Mucosa of descending colon (tissue), 3 donors: ENCODE results near the gene EPGN. TPM values are rescaled to one million over a fixed set of nuclear protein-coding genes. Genes with fewer than 3 reads are reported as not detected.

ENCODE experiments used
- ATAC-seq: fragments of 200-7000 bp; cut with Tn5 transposase; one replicate; pipeline ENCODE4 v1.9.1; 2020; ENCODE audit warnings: mild to moderate bottlenecking, moderate library complexity
- DNase-seq, 3 donors: peaks; one replicate each; pipeline ENCODE4 v3.0.0-alpha.2; 2020
- H3K36me3 ChIP-seq: fragments of 200-600 bp; one replicate; pipeline ENCODE4 v1.8.0; 2021; ENCODE audit warnings: low read depth, mild to moderate bottlenecking
- H3K4me1 ChIP-seq: fragments of 200-600 bp; one replicate; pipeline ENCODE4 v1.8.0; 2021; ENCODE audit warnings: low read depth, mild to moderate bottlenecking
- H3K4me3 ChIP-seq: fragments of 200-600 bp; one replicate; pipeline ENCODE4 v1.8.0; 2021; ENCODE audit warnings: mild to moderate bottlenecking
- H3K9me3 ChIP-seq: fragments of 200-600 bp; one replicate; pipeline ENCODE4 v1.8.0; 2021; ENCODE audit warnings: mild to moderate bottlenecking
- CTCF ChIP-seq: fragments of 200-600 bp; IDR thresholded peaks from one replicate; pipeline ENCODE4 v1.8.0; 2022; ENCODE audit warnings: antibody characterized with exemption, mild to moderate bottlenecking
- intact Hi-C, 2 donors: fragments of 100-400 bp; cut with DNase I in 1 of 2; cut with micrococcal nuclease in 1 of 2; formaldehyde crosslinking; loops; one replicate each; pipeline versions ENCODE4 v1.11.0 to v1.11.1; 2022; cut with DNase I, micrococcal nuclease
- total RNA-seq, 3 donors: library from RNA; stranded (reverse); fragmentation: NEBNext Ultra II Directional in 2 of 3; extraction: Animal tissue kit (Norgen Biotek cat#: 25700) in 2 of 3; gene quantifications; one replicate each; pipeline versions ENCODE4 v1.2.1 to v1.2.4, GENCODE V29; 2021 to 2023
- donor health status: DM: no; HTN: no; CAD: no; lungs with moderate emphysema.
- donor health status: DM: no; HTN: no; CAD: no.
- donor health status: DM: no; HTN: yes; CAD: no.

The EPGN gene
- total RNA-seq, 3 donors from 2014 or later: not detected

GRCh38 chr4:74330295-74330750, 22.1 kb downstream of the EPGN start:
- TF ChIP-seq CTCF: no peak
- no peak for ATAC-seq
- Histone ChIP-seq H3K36me3 (no peaks in the 10 kb centered on the region), H3K4me1 (no peaks in the 10 kb centered on the region), H3K9me3 (no peaks in the 10 kb centered on the region), H3K4me3 (no peak overlapping the region)
- DNase-seq: no peak
- intact Hi-C loops: no loop called here

- no peaks in the 10 kb centered on the region for H3K36me3 ChIP-seq
- no peak for DNase-seq
- intact Hi-C loops: no loop called here
- no peak overlapping the region for H3K4me3 ChIP-seq
- no peak for ATAC-seq
- H3K9me3 ChIP-seq: no peaks in the 10 kb centered on the region
- H3K4me1 ChIP-seq: no peaks in the 10 kb centered on the region
- no peak for TF ChIP-seq CTCF
Observed at GRCh38 chr4:74331252-74331651, 23.0 kb downstream of the EPGN start.

- H3K9me3 ChIP-seq: no peaks in the 10 kb centered on the region
- TF ChIP-seq CTCF: no peak
- intact Hi-C loops: no loop called here
- H3K4me3 ChIP-seq: no peak overlapping the region
- DNase-seq (no peak), ATAC-seq (no peak)
- H3K4me1 ChIP-seq: no peaks in the 10 kb centered on the region
- no peaks in the 10 kb centered on the region for H3K36me3 ChIP-seq
Observed at GRCh38 chr4:74331944-74332343, 23.7 kb downstream of the EPGN start.

GRCh38 chr4:74334636-74335035, 26.4 kb downstream of the EPGN start:
- H3K4me3 ChIP-seq: no peak overlapping the region
- DNase-seq: no peak
- no peak for ATAC-seq
- no peaks in the 10 kb centered on the region for H3K9me3 ChIP-seq
- no peaks in the 10 kb centered on the region for H3K36me3 ChIP-seq
- TF ChIP-seq CTCF: no peak
- intact Hi-C loops: no loop called here
- no peaks in the 10 kb centered on the region for H3K4me1 ChIP-seq

- no peak for ATAC-seq
Observed at GRCh38 chr4:74335341-74336021, 27.2 kb downstream of the EPGN start.

More at GRCh38 chr4:74335341-74336021, 27.2 kb downstream of the EPGN start:
- Histone ChIP-seq H3K4me3 (no peak overlapping the region), H3K36me3 (no peaks in the 10 kb centered on the region), H3K4me1 (no peaks in the 10 kb centered on the region), H3K9me3 (no peaks in the 10 kb centered on the region)
- TF ChIP-seq CTCF: no peak
- no peak for DNase-seq
- intact Hi-C loops: no loop called here
